NCI-H2196 treated with DMSO at 0.1 percent for 48 hours (cell line): Measurements from ENCODE around the gene HOXC9.
A peak's percentile ranks its signal among the peaks of the same experiment; 100 is the strongest.

Experiments
- DNase-seq: peaks from one replicate; lab custom pipeline; 2025; ENCODE audit not compliant: unreplicated experiment; lab: John Stamatoyannopoulos, UW

HOXC9 gene

DNA sequence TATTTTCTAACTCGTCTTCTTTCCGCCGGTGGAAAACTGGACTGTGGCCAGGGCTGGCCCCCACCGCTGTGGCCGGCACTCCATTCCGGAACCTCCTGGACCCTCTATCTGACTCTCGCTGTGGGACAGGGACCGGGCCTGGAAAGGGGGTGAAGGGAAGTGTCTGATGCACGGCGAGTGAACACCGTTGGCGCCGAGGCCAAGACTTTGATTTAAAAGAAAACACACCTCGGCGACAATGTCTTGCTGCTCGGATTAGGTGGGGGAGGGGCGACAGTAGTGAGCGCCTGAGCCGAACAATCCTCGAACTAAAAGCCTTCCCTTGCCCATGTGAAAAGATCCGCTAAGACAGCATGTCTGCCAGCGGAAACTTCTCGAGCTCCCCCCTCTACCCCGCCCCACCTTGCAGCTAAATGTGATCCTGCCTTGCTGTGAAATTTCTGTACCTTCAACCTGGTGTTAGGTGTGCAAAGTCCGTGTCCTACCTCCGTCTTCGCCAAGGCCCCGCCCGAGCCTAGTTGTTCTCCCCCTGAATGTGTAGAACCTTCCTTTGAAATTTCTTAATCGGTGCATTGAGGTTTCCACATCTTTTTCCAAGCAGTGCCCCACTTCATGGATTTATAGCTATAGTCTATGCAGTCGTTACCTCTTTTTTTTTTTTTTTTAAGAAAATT, 24.3 kb upstream of the HOXC9 start:
- no peak for DNase-seq

DNA sequence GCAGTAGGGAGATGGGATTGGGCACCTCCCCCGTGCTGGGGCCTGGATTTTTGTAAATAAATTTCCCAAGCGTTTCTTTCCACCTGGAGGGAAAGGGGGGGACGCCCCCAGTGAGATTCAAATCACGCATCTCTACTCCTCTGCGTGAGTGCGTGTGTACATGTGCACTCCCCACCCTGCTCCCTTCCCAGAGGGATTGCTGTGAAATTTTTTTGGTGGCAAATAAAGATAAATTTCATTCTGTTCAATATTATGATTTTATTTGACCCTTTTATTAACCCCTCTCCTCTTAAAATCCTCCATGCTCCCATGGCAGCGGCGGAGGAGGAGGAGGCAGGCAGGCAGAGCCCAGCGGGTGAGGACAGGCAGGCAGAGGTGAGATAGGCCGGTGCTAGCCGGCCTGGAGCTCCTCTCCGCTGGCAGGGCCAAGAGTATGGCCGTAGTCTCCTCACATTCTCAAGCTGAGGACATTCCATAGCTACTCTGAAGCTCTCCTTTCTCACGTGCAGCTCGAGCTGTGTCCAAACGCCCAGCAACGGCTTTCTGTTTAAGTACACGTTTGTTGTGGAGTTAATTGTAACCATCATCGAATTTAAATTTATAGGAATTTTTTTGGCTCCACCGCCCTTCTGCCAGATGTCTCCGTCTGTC, 23.7 kb upstream of the HOXC9 start:
- DNase-seq: no peak

DNA sequence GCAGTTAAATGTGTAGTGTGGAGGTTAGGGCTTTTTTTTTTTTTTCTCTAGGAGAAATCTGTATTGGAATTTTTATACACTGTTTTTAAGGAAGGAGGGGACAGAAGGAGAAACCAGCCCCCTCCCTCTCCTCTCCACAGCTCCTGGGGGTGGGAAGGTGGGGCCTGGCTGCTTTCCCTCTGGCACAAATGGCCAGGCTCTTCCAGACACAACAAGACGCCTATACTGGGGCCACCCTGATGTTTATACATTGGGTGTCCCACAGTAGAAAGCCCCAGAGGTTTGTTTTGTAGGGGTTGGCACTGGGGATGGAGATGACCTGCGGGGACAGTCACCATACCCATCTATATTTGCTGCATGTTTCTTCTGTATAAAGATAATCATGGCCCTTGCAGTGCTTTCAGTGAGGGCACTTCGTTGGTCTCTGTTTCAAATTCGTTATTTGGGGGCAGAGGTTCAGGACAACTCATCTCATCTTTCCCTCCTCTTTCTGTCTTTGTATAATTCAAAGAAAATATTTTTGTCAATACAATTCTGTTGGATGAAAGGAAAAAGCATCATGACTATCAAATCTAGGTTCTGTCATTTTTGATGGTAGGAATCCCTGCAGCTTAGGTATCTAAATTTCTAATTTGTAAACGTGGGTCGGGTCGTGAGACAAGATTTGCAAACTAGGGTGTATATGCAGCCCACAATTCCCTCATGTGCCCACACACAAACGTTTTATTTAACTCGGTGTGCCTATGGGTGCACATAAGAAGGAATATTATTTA, 23.0 kb upstream of the HOXC9 start:
- DNase-seq: no peak

DNA sequence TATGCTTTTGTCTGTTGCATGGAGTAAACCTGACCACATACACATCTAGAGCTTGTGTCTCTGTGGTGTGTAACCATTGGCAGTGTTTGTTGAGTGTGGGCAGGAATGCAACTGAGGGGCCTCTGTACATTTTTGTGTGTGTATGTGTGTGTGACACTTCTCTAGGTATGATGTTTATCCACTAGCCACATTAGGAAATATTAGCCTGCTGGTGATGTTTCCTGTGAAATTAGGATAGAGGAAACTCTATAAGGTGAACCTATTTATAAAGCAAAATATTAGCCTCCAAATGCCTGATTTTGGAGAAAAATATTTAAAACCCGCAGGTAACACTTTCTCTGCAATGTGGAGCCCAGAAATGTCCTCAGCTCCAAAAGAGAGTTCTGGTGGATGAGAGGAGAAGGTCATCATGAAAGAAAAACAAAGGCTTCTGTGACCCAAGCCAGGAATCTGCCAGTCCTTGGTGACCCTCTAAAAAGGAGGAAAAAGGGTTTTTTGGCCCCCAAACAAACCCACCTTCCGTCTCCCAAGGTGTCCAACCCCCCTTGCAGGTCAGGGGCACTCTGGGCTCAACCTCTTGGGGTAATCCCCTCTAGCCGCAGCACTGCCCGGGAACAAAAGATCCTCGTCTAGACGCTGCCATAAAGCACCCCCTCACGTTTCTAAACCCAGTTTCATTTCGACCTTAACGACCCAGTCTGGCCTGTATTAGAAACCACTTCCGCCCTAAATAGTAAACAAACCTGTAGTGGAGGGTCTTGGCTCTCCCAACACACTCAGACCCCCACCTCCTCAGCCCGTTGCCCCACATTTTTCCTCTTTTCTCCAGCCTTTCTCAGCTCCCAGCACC, 22.1 kb upstream of the HOXC9 start:
- DNase-seq: no peak

DNA sequence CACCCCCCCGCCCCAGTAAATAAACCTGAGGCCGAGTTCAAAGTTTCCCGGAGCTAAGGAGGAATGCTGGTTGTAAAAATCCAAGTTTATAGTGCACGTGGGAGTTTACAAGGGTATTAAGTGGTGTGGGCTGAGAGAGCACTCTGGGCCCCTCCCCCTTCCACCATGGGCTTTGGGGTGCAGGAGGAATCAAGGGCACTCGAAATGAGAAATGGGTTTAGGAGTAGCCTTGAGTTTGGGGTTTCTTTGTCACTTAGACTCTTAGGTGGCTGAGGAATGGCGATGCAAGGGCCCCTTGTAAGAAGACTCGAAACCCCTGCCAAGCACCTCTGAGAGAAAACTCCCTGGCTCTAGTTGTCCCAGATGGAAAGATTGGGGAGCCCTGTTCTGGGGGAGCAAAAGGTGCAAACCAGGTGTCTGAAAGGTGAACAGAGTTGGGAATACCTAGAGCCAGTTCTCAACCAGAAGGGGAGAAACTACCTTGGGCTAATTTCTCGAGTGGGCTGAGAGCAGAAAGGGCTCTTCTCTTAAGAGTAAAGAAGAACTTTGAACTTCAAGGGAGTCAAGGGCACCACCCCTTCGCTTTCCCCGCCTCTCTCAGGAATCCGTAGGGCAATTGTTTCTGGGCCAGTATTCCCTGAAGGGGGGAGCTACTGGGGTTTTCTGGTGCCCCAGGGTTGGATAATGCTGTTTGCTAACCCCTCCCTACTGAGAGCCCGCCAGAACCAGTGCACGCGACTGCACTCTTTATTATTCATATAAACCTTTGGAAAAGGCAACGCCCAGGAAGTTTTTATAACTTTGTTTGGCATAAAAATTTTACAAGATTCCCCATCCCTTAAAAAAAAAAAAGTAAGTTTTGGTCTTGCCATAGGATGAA, 21.2 kb upstream of the HOXC9 start:
- DNase-seq: no peak

DNA sequence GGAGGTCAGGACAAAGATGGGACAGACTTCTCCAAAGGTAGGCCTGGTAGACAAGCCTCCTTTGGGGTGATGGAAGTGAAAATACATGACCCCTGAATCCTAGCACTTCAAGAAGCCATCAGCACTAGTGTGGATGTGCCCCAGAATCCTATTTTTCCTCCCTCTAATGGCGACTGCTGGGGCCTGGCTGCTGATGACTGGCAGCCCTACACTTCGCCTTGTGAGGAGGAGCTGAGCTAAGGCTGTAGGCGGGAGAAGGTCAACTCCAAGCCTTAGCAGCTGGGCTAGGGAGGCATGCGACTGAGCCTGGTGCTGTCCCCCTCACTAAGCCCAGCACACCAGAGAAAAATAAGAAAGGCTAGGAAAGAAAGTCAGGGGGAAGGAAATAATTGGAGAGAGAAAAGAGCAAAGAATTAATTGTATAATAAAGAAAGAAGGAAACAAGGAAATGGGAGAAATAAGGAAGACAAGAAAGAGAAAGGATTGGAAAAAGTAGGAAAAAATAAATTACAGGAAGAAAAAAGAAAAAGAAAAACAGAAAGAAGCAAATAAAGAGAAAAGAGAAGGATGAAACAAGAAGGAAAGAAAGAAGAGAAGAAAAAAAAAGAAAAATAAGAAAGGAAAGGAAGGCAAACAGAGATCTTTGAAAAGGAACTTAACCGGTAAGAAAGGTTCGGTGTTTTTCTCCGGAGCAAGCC, 19.7 kb upstream of the HOXC9 start:
- no peak for DNase-seq

DNA sequence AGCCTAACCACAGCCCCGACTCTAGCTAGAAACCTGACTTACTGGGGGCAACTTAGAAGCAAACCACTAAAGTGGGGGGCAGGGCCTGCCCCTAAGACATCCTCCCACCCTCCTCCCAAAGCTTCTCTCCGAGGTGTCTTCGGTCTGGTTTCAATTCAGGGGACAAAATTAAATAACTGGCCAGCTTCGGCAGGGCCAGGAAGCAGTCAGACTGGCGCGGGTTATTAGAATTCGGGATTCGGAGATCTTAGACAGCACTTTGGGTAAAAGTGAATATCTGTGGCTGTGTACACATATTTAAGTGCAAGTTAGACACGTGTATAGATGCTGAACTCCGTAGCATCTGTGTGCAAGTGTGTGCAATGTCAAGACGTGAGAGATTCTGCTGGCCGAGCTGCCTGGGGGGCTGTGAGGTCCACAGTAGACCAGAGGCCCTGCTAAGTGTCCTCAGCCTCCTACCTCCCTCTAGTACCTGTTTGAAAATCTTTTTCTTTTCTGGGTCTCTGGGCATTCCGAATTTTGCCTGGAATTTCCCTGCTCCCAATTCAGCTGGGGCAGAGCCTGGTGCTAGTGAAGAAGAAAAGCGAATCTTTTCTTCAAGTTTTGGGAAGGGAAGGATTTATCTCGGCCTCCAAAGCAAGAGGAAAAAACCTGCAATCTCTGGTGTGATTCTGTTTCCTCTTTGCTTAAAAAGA, 19.0 kb upstream of the HOXC9 start:
- DNase-seq: no peak

DNA sequence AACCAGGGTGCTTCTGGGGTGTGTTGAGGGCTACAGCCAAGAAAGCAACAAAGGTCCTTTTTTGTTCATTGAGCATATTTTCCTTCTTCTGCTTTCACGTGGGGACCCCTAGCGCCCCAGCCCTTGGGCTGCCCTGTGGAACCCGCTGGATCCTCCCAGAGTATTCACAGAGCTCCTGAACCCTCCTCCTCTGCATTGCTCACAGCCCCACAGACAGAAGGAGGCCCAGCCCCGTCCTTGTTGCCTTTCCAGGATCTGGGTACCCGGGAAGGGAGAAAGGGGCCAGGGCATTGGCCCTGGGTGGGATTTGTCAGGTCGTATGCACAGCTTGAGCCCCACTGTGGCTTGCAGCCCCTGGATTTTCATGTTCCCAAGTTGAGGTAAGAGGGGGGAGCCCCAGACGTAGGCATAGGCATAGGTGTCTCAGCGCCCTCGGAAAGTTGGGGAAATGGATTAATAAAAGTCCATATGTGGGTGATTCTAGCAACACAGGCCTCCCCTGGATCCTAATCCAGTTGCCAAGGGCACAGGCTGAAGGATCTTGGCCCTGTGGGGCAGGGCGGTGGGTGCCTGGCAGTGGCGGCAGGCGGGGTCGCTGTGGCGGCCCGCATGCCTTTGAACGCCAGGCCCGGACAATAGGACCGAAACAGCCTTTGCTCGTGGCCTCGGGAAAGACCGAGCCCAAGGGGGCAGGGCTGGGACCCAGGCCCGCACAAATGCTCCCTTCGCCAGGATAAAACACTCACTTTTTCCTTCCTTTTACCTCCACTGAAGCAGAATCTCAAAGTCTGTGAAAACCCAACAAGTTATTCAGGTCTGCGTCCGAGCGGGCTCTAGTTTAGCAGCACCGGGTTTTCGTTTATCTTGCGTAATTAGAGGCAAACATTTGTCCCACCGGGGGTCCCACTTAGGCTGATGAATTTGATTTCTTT, 18.1 kb upstream of the HOXC9 start:
- no peak for DNase-seq

DNA sequence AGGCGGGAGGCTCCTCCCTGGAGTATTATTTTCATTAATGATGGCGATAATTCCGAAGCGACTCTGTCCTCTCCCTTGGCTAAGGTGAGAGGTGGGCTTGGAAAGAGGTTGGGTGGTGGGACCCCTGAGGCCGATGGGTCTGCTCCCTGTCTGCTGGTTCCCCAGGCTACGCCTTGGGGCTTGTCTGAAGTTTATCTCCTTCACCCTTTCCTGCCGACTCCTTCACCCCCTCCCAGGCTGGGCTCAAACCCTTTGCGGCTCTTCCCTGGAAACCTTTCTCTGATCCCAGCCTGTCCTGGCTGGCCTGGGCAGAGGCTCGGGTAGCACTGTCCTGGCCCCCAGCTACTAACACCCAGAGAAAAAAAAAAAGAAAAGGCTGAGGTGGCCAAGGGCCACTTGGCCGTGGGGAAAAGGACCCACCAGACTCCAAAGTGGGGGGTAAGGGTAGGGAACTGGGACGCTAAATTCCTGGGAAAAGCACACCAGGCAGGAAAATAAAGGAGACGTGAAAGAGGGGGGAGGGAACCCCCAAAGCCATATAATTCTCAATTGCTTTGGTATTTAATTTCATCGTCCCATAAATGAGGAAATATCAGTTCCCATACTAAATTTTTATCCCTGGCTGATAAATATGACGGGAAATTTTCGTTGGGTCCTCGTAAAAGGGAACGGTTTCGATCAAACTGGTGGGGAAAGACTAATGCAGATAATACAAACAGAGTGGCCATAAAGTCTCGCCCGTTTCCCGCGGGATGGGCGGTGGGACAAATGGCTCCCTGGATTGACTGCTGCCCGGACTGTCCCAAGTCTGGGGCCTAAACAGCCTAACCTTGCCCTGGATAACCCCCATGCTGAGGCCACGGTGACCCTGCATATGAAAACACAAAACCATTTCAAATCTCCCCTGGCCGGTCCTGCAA, 17.1 kb upstream of the HOXC9 start:
- no peak for DNase-seq

DNA sequence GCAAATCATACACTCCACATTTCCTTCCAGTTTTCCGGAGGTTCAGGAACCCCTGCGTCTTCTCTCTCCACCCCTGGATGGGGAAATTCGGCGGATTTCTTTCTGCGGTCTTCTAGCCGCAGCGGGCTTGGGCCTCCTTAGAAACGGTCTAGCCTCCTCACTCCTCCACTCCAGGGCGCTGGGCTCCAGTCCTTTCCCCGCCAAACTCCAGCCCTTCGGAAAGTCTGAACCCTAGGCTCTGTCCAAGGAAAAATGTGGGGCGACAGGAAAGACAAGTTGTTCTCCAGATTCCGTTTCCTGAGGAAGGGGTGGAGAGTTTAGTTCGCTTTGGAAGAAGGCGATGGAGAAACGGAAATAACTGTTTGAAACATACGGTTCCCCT, 16.4 kb upstream of the HOXC9 start:
- DNase-seq: no peak

DNA sequence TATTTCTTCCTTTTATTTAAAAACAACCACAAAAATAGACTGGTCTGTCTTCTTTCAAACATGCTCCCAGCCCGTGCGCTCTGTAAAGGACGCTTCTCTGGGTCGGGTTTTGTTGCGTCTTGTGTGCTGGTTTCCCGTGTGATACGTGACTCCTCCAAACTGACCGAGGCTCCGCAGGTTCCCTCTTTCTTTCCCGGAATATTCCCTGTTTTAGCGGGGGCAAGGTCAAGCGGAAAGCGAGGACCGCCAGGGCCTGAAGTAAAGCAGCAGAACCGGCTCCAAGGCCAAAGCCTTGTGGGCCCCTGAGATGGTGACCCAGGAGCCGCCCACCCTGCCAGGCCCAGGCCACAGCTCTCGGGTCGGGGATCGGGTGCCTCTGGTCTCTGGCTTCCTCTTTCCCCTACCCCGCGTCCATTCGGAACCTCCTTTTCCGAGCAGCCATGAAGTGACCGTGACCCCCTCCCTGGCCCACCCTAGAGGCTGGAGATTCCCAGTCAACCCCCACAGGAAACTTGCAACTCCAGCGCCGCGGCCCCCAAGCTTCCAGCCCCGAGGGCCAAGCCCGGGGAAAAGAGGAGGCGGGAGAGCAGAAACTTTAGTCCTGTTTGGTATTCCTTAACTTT, 15.9 kb upstream of the HOXC9 start:
- DNase-seq: no peak

DNA sequence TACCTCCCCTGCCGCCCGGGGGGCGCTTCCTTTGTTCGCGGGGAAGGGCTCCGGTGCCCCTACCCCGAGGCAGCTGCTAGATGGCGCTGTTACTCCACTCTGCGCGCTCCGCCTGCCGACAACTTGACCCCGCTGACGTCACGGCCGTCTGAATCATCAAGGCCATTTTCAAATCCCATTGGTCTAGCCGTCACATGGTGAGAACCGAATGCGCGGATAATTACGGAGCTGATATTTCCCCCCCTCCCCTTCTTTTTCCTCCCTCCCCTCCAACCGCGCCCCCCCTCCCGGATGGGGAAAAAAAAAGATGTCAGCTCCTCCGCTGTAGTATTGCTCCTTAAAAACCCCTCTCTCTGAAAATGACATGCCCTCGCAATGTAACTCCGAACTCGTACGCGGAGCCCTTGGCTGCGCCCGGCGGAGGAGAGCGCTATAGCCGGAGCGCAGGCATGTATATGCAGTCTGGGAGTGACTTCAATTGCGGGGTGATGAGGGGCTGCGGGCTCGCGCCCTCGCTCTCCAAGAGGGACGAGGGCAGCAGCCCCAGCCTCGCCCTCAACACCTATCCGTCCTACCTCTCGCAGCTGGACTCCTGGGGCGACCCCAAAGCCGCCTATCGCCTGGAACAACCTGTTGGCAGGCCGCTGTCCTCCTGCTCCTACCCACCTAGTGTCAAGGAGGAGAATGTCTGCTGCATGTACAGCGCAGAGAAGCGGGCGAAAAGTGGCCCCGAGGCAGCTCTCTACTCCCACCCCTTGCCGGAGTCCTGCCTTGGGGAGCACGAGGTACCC, 14.9 kb upstream of the HOXC9 start, which contains the start of gene HOXC10:
Gene HOXC10, plus strand, starts transcription at position 246 of the 791 bp plus-strand sequence. Its CDS starts 114 bp downstream, at position 360.
- peak; percentile 89 for DNase-seq

DNA sequence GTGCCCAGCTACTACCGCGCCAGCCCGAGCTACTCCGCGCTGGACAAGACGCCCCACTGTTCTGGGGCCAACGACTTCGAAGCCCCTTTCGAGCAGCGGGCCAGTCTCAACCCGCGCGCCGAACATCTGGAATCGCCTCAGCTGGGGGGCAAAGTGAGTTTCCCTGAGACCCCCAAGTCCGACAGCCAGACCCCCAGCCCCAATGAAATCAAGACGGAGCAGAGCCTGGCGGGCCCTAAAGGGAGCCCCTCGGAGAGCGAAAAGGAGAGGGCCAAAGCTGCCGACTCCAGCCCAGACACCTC, 14.3 kb upstream of the HOXC9 start:
- DNase-seq: no peak

DNA sequence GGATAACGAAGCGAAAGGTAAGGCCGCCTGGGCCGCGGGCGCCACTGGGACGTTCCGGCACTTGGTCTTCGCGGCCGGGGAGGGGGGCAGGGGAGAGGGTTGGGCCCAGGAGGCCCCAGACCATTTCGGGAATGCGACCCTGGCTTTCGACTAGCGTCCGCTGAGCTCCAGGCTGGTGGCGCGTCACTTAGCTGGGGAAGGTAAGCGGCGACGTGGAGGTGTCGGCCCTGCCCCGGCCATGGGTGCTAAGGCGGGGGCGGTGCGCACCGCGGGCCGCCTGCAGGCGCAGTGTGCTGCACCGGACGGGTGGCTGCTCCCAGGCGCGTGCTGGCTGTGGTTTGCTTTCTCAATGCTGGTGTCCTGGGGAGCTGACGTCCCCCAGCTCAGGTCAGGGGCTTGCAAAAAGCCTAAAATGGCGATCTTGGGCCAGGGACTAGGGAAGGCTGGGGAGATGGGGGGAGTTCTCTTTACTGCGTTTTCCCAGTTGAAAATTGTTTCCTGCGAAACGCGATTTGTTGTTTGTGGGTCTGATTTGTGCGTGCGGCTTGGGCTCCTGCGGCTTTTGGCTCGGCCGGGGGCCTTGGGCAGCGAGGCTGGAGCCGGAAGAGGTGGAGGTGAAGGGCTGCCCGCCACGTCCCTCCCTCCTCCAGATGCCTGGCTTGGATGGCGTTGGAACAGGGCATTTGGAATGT, 13.8 kb upstream of the HOXC9 start:
- DNase-seq: no peak
